Measurements from ENCODE around the gene OR5D16. TPM values are rescaled to one million over a fixed set of nuclear protein-coding genes. Genes with fewer than 3 reads are reported as not detected.
"Not testable (repeated sequence)": the region's sequence is repeated elsewhere in the genome, so short reads cannot be mapped to it uniquely, and the experiment has no call there.

Gene OR5D16
- total and polyA plus RNA-seq, 4 experiments from 2014 or later: not detected

- POLR2A ChIA-PET (ENCODE audit: partially characterized antibody); H3K36me3 Mint-ChIP-seq; H3K4me3 ChIP-seq (ENCODE audit: low read length in 2 of 2); H3K9me3 ChIP-seq (ENCODE audit: control insufficient read depth in 1 of 2, low read length in 2 of 2); CTCF ChIA-PET (ENCODE audit: partially characterized antibody); H3K27me3 Mint-ChIP-seq; H3K27me3 ChIP-seq (ENCODE audit: insufficient read depth, low read length); H3K27ac Mint-ChIP-seq; intact Hi-C loops (cut with micrococcal nuclease); H3K4me1 ChIP-seq (ENCODE audit: insufficient read depth, low read length); H3K36me3 ChIP-seq (ENCODE audit: insufficient read depth, low read length); H3K27ac ChIP-seq (ENCODE audit: low read depth, low read length); H3K4me1 Mint-ChIP-seq; DNase-seq; H3K4me3 Mint-ChIP-seq: not testable (repeated sequence)
- H3K9me3 Mint-ChIP-seq: peaks cover 0 to 15% (median 5%) of the 10 kb centered on the region in 8 donors
These were observed 46.4 kb downstream of the OR5D16 start for GRCh38 chr11:55884995-55885394.

GRCh38 chr11:55885481-55885880 lies 46.9 kb downstream of the OR5D16 start:
- H3K27me3 Mint-ChIP-seq; CTCF ChIA-PET (ENCODE audit: partially characterized antibody); H3K27ac Mint-ChIP-seq; DNase-seq; intact Hi-C loops (cut with micrococcal nuclease); H3K4me3 ChIP-seq (ENCODE audit: low read length in 2 of 2); H3K4me1 Mint-ChIP-seq; H3K36me3 Mint-ChIP-seq; POLR2A ChIA-PET (ENCODE audit: partially characterized antibody); H3K36me3 ChIP-seq (ENCODE audit: insufficient read depth, low read length); H3K27ac ChIP-seq (ENCODE audit: low read depth, low read length); H3K27me3 ChIP-seq (ENCODE audit: insufficient read depth, low read length); H3K4me3 Mint-ChIP-seq; H3K9me3 ChIP-seq (ENCODE audit: control insufficient read depth in 1 of 2, low read length in 2 of 2); H3K4me1 ChIP-seq (ENCODE audit: insufficient read depth, low read length): not testable (repeated sequence)
- peaks cover 0 to 15% (median 5%) of the 10 kb centered on the region in 8 donors for H3K9me3 Mint-ChIP-seq

Other genes starting within 250 kb of the OR5D16 start
- gene OR4C11, start 231.1 kb upstream of the OR5D16 start, total RNA-seq: not detected
- gene OR4C11, start 231.1 kb upstream of the OR5D16 start, polyA plus RNA-seq: not detected
- not detected for gene OR4P4, start 203.6 kb upstream of the OR5D16 start, total RNA-seq
- not detected for gene OR4P4, start 203.6 kb upstream of the OR5D16 start, polyA plus RNA-seq
- gene OR4S2, start 190.4 kb upstream of the OR5D16 start, total RNA-seq: not detected
- not detected for gene OR4S2, start 190.4 kb upstream of the OR5D16 start, polyA plus RNA-seq
- gene OR4C6, start 176.6 kb upstream of the OR5D16 start, total RNA-seq: not detected
- not detected for gene OR4C6, start 176.6 kb upstream of the OR5D16 start, polyA plus RNA-seq
- gene OR5D13, start 65.3 kb upstream of the OR5D16 start, total RNA-seq: not detected
- not detected for gene OR5D13, start 65.3 kb upstream of the OR5D16 start, polyA plus RNA-seq
- gene OR5D14, start 43.2 kb upstream of the OR5D16 start, total RNA-seq: not detected
- gene OR5D14, start 43.2 kb upstream of the OR5D16 start, polyA plus RNA-seq: not detected
- gene OR5L1, start 27.4 kb upstream of the OR5D16 start, total RNA-seq: not detected
- not detected for gene OR5L1, start 27.4 kb upstream of the OR5D16 start, polyA plus RNA-seq
- not detected for gene OR5D18, start 19.1 kb upstream of the OR5D16 start, total RNA-seq
- not detected for gene OR5D18, start 19.1 kb upstream of the OR5D16 start, polyA plus RNA-seq
- not detected for gene OR5L2, start 11.5 kb upstream of the OR5D16 start, total RNA-seq
- not detected for gene OR5L2, start 11.5 kb upstream of the OR5D16 start, polyA plus RNA-seq
- not detected for gene TRIM51, start 44.5 kb downstream of the OR5D16 start, total RNA-seq
- not detected for gene TRIM51, start 44.5 kb downstream of the OR5D16 start, polyA plus RNA-seq
- not detected for gene OR5W2, start 75.8 kb downstream of the OR5D16 start, total RNA-seq
- not detected for gene OR5W2, start 75.8 kb downstream of the OR5D16 start, polyA plus RNA-seq
- not detected for gene OR5I1, start 97.6 kb downstream of the OR5D16 start, total RNA-seq
- not detected for gene OR5I1, start 97.6 kb downstream of the OR5D16 start, polyA plus RNA-seq
- gene OR10AG1, start 131.2 kb downstream of the OR5D16 start, total RNA-seq: not detected
- not detected for gene OR10AG1, start 131.2 kb downstream of the OR5D16 start, polyA plus RNA-seq
- not detected for gene OR5F1, start 155.9 kb downstream of the OR5D16 start, total RNA-seq
- not detected for gene OR5F1, start 155.9 kb downstream of the OR5D16 start, polyA plus RNA-seq
- gene OR5AS1, start 188.9 kb downstream of the OR5D16 start, total RNA-seq: not detected
- gene OR5AS1, start 188.9 kb downstream of the OR5D16 start, polyA plus RNA-seq: not detected